Subcutaneous adipose tissue (tissue), 4 donors: ENCODE measurements around the gene KCNE4. TPM values are rescaled to one million over a fixed set of nuclear protein-coding genes. Genes with fewer than 3 reads are reported as not detected.

Experiments used
- CTCF ChIP-seq: fragments of 450-650 bp; IDR thresholded peaks from one replicate; pipeline ENCODE4 v1.5.1; 2016; ENCODE audit warnings: low read depth, mild to moderate bottlenecking, control low read depth, antibody characterized with exemption, moderate library complexity
- total RNA-seq, 4 donors: library from RNA; depleted of rRNA; stranded (reverse); fragments of >200 nt; gene quantifications; one replicate each; pipeline ENCODE4 v1.1.0, GENCODE V29; 2016

KCNE4 gene
- total RNA-seq, 4 donors from 2014 or later, result 2.9 to 8.5 (median 6.8) TPM

DNA sequence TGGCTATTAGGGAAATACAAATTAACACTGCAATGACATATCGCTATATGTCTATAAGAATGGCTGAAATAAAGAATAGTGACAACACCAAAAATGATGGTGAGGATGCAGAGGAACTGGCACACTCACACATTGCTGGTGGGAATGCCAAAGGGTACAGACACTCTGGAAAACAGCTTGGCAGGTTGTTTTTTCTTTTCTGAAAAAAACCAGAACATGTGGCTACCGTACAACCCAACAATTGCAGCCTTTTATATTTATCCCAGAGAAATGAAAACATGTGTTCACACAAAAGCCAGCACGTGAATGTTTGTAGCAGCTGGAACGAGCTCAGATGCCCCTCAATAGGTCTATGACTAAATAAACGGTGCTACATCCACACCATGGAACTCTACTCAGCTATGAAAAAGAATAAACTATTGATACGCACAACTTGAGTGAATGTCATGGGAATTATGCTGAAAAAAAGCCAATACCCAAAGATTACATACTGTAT lies 45.9 kb downstream of the KCNE4 start:
- TF ChIP-seq CTCF, result no peak

GRCh38 chr2:223099561-223099960 lies 47.6 kb downstream of the KCNE4 start:
- no peak for TF ChIP-seq CTCF

GRCh38 chr2:223100061-223100511 lies 48.1 kb downstream of the KCNE4 start:
- no peak for TF ChIP-seq CTCF

DNA sequence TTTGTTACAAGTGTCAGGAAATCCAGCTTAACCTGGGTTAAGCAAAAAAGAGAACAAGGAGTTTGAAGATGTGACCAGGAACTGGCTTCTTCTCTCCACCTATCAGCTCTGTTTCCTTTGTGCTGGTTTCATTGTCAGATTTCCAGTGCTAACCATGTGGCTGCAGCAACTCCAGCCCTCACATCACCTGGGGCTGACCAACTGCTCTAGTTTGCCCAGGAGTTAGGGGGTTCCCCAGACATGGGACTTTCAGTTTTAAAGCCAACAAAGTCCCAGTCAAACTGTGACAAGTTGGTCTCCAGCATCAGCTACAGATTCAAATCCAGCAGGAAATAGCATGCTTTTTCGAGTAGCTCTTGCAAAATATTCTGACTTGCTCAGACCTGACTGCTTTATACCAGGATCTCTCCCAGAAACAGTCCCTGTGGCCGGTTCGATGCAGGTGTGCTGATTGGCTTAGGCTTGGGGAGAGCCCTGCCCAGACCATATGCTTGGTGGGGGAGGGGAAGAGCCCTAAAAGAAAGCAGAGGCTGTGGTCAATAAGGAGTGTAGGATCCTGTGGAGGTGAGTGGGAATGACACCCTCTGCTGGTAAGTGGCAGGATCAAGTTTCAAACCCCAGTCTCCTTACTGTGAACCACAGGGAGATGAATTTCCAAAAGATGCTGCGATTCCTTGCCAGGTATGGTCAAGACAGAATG lies 49.5 kb downstream of the KCNE4 start:
- no peak for TF ChIP-seq CTCF

DNA sequence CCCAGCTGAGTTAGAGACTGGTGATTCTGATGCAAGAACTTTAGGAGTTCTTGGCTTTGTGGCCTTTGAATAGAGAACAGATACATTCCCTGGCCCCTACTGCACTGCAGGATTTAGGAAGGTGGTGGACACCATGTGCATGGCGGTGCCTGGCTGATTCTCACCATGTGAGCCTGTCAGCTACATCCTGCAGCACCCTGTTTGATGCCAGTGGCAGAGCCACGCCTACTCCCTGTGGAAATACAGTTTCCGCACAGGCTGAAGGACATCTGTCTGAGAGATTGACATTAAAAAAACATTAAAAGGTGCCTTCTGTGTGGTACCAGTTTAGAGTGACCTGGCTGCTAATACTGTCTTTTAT lies 50.0 kb downstream of the KCNE4 start:
- TF ChIP-seq CTCF, result no peak

GRCh38 chr2:223102450-223102849 lies 50.5 kb downstream of the KCNE4 start:
- no peak for TF ChIP-seq CTCF

- no peak for TF ChIP-seq CTCF
Measured at GRCh38 chr2:223104336-223105132, 52.5 kb downstream of the KCNE4 start.
